ELF-1 (cell line): ENCODE results near the gene NFE2L1.
"Not testable (repeated sequence)": the region's sequence is repeated elsewhere in the genome, so short reads cannot be mapped to it uniquely, and the experiment has no call there.

Experiments used
- DNase-seq: peaks from one replicate; pipeline ENCODE4 v3.0.0-alpha.2; 2016; ENCODE audit warnings: low read depth, low spot score

NFE2L1 gene

DNA sequence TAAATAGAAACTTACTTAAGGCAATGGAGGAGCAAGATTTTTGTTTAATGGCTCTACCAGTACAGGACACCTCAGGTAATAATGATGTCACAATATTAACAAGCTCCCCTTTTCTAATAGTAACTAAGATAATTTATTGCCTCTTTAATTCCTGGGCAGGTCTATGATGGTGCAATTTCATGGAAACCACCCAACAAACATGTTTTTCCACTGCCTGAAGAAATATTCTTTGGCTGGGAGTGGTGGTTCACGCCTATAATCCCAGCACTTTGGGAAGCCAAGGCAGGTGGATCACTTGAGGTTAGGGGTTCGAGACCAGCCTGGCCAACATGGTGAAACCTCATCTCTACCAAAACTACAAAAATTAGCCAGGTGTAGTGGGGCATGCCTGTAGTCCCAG is 19.6 kb downstream of the NFE2L1 start:
- not testable (repeated sequence) for DNase-seq

DNA sequence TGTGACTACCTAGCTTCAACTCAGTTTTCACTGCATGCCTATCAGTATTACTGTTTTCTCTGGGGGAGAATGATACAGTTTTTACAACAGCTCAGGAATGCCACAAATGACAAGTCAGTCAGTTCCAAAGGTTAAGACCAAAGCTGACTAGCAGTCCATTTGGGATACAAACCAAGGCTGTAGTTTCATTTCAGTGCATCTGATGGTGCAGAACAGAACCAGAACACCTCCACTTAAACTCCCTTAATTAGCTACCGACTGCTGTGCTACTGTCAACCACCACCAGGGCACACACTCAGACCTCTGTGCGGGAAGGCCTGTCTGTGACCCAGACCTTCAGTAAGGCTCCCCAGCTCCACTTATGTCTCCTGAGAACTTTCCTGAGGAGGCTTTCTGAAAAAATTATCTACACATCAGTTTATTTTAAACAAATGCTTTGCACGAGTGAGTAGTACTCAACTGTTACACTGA is 20.4 kb downstream of the NFE2L1 start:
- DNase-seq: peak; percentile 45

DNA sequence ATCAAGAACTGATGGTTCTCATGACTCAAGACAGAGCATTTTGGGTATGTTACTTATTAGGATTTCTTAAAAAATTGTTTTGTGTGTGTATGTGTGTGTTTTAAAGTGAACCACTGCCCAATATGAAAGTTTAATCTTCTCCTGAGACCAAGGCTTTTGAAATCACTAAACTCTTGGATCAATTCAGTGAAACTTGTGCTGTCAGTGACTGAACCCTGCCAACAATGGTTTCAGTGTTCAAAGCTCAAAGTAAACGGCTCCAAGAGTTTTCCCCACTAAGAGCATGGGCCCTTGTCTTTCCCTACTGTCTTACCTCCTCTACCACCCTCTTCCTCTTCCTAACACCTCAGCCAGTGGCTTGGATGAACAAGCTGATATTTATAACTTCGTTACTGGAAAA is 22.0 kb downstream of the NFE2L1 start:
- DNase-seq: no peak

GRCh38 chr17:48071654-48072053 is 23.5 kb downstream of the NFE2L1 start:
- DNase-seq: no peak

- DNase-seq: not testable (repeated sequence)
Measured at GRCh38 chr17:48072811-48073210, 24.7 kb downstream of the NFE2L1 start.

GRCh38 chr17:48073566-48074094 is 25.5 kb downstream of the NFE2L1 start:
- DNase-seq: not testable (repeated sequence)

DNA sequence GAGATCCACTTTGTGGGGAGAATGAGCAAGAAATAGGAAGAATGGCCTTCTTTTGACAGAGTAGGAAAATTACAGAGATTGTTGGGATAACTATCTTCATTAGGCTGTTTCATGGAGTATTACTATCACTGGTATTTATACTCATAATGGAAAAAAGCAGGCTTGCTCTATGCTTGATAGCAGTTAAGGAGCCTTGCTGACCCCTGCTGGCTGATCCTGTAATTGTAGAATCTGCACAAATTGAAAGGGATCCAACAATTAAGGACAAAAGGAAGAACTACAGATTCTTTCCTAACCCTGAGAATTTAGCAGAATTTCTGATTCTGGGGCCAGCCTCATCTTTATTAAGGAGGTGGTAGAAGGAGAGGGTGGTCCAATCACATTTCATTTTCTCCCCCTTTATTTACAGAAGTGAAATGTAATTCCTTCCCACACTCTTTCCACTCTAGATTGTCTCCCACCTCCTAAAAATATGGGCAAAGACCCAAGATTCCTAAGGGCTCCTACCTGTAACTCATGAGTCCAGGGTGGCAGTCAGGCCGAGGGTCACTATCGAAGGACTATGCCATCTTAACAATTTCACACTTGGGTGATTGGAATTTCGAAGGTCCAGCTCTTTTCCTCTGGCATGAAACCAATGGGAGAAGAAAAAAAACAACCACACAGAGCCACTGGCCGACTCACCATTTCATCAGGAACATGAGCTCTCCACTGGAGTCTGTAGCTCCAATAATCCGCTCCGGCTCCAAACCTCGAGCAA is 26.3 kb downstream of the NFE2L1 start:
- DNase-seq: peak; percentile 35

- DNase-seq: not testable (repeated sequence)
Measured at GRCh38 chr17:48077152-48077551, 29.0 kb downstream of the NFE2L1 start.

GRCh38 chr17:48081858-48082257 is 33.7 kb downstream of the NFE2L1 start:
- no peak for DNase-seq

DNA sequence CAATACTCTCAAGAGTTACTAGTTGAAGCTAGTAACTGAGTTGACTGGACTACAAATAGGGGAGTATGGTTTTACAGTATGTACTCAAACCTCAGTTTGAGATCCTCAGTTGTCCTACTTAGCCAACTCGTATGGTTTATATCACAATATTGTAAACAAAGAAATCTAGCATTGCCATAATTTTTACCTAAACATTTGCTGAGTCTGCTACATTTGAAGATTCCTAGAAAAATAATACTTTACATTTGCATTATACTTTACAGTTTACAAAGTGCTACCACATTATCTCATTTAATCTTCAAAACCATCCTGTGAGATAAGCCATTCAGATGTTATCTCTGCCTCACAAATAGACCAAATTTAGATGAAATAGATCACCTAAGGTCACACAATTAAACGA is 36.8 kb downstream of the NFE2L1 start:
- DNase-seq: no peak

- DNase-seq: no peak
Measured at GRCh38 chr17:48093341-48094045, 45.3 kb downstream of the NFE2L1 start.

DNA sequence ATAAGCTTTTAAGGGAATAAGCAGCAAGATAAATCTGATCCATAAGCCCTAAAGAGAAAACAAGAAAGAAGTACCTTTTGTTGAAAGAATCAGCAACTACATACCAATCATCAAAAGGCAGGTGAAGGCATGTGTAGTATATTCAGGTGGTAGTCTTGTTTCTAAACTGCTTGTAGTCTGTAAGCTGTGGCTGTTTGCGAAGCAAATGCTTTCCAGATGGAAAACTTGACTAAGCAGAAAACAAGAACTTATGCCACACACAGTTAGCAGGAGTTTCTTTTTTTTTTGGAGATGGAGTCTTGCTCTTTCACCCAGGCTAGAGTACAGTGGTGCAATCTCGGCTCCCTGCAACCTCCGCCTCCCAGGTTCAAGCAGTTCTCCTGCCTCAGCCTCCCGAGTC is 47.5 kb downstream of the NFE2L1 start:
- DNase-seq: no peak

- DNase-seq: no peak
Measured at GRCh38 chr17:48100160-48100559, 52.0 kb downstream of the NFE2L1 start.

DNA sequence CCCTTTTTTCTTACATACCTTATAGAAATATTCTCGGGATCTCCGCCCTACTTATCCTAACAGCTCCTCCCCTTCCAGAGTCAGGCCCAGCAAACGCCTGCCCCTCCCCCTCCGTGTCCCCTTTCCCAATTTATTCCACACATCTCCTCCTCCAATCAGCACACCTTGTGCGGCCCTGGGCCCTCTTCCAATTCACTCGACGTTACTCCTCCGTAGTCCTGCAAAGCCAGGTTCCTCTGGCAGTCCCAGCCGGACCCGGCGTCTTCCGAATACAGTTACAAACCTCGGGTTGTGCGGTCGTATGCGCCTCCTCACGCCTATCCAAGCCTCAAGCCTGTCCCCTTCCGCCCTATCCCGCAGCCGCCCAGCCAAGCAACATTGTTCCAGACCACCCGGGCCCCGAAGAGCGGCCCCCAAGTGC is 52.4 kb downstream of the NFE2L1 start:
- peak; percentile 92 for DNase-seq

- peak; percentile 97 for DNase-seq
Measured at GRCh38 chr17:48101012-48101720, 53.0 kb downstream of the NFE2L1 start, which contains the start of gene CBX1. TSS of gene CBX1 (minus strand) at chr17:48101478. CDS start at chr17:48077004, 24,474 bp downstream.

DNA sequence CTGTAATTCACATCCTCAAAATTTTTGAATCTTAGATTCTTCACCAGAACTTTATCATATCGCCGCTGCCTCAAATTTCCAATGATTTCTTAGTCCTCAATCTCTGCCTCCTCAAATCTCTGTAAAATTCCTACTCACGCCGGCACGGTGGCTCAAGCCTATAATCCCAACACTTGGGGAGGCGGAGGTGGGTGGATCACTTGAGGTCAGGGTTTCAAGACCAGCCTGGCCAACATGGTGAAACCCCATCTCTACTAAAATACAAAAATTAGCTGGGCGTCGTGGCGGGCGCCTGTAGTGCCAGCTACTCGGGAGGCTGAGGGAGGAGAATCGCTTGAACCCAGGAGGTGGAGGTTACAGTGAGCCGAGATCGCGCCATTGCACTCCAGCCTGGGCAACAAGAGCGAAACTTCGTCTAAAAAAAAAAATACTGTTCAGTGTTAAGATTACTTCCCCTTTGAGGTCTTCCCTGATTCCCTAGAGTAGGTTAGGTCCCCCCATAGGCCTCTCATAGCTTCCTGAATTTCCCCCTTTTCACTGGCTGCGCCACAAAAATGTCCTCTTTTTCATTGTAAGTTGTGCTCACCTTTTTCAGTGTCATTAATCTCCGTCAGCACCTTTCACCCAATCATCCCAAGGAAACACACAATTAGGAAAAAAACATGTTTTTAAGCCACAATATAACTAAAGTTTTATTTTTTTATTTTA is 54.0 kb downstream of the NFE2L1 start:
- no peak for DNase-seq

DNA sequence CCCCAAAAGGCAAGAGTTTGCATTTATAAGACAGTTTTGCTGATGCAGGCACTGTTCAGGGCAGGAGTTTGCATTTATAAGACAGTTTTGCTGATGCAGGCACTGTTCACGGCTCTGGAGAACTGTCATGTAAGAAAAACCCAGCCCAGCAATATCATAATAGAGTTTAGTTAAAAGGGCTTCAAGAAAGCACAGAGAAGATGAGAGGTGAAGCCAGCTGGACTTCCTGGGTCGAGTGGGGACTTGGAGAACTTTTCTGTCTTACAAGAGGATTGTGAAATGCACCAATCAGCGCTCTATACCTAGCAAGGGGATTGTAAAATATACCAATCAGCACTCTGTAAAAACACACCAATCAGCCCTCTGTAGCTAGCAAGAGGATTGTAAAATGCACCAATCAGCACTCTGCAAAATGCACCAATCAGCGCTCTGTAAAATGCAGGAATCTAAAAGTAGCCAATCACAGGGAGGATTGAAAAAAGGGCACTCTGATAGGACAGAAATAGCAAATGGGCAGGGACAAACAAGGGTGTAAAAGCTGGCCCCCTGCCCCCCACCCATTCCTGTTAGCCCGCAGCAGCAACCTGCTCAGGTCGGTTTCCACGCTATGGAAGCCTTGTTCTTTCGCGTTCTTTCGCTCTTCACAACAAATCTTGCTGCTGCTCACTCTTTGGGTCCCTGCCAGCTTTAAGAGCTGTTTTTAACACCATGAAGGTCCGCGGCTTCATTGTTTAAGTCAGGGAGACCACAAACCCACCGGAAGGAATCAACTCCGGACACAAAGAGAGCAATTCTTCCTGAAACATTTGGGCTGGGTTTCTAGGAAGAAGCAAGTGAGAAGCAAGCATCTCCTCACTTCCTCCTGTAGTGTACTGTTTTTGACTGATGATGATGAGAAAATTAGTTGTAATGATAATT is 54.9 kb downstream of the NFE2L1 start:
- DNase-seq: no peak

DNA sequence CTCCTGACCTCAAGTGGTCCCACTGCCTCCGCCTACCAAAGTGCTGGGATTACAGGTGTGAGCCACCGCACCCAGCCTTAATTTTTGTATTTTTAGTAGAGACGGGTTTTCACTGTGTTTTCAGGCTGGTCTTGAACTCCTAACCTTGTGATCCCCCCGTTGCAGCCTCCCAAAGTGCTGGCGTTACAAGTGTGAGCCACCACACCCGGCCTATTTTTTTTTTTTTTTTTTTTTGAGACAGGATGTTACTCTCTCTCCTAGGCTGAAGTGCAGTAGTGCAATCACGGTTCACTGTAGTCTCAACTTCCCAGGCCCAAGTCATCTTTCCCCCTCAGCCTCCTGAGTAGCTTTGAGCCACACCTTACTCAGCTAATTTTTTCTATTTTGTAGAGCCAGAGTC is 56.3 kb downstream of the NFE2L1 start:
- DNase-seq: no peak

GRCh38 chr17:48106802-48107136 is 58.6 kb downstream of the NFE2L1 start:
- no peak for DNase-seq
